Hematopoietic multipotent progenitor cell treated with erythropoietin and hydrocortisone succinate and interleukin-3 and kit ligand, for 15 days (in vitro differentiated cells): ENCODE measurements around the gene FXR1.
"Not testable (repeated sequence)": the region's sequence is repeated elsewhere in the genome, so short reads cannot be mapped to it uniquely, and the experiment has no call there.

ENCODE experiments used
- DNase-seq: peaks from one replicate; pipeline ENCODE4 v3.0.0-alpha.2; 2015; ENCODE audit warnings: low spot score

FXR1 gene

GRCh38 chr3:180912304-180913296 is at the start of gene FXR1:
TSS of gene FXR1 (plus strand) at chr3:180912670. CDS start at chr3:180912686, 16 bp downstream.
- peak; percentile 89 for DNase-seq

GRCh38 chr3:180870008-180870699 is 42.3 kb upstream of the FXR1 start:
- no peak for DNase-seq

GRCh38 chr3:180871901-180872300 is 40.6 kb upstream of the FXR1 start:
- DNase-seq = no peak

GRCh38 chr3:180872430-180872829 is 40.0 kb upstream of the FXR1 start:
- not testable (repeated sequence) for DNase-seq

- DNase-seq = no peak
Observed at GRCh38 chr3:180875124-180875698, 37.3 kb upstream of the FXR1 start.

- DNase-seq = no peak
Observed at GRCh38 chr3:180881065-180881801, 31.2 kb upstream of the FXR1 start.

GRCh38 chr3:180882115-180882514 is 30.4 kb upstream of the FXR1 start:
- no peak for DNase-seq

GRCh38 chr3:180888992-180889560 is 23.4 kb upstream of the FXR1 start:
- DNase-seq = no peak

GRCh38 chr3:180898572-180898971 is 13.9 kb upstream of the FXR1 start:
- DNase-seq = no peak

GRCh38 chr3:180909369-180910127 is 2.9 kb upstream of the FXR1 start:
- no peak for DNase-seq

- no peak for DNase-seq
Observed at GRCh38 chr3:180910823-180911222, 1.6 kb upstream of the FXR1 start.

- no peak for DNase-seq
Observed at GRCh38 chr3:180911876-180912303, 580 bp upstream of the FXR1 start.

GRCh38 chr3:180913581-180914404 is 1.3 kb downstream of the FXR1 start:
- no peak for DNase-seq

GRCh38 chr3:180918542-180918941 is 6.1 kb downstream of the FXR1 start:
- no peak for DNase-seq

GRCh38 chr3:180922242-180922641 is 9.8 kb downstream of the FXR1 start:
- no peak for DNase-seq

- DNase-seq = no peak
Observed at GRCh38 chr3:180923561-180923960, 11.1 kb downstream of the FXR1 start.

- DNase-seq = no peak
Observed at GRCh38 chr3:180926526-180926925, 14.1 kb downstream of the FXR1 start.

GRCh38 chr3:180929376-180929775 is 16.9 kb downstream of the FXR1 start:
- DNase-seq = no peak

GRCh38 chr3:180930526-180930925 is 18.1 kb downstream of the FXR1 start:
- no peak for DNase-seq

GRCh38 chr3:180932819-180933218 is 20.3 kb downstream of the FXR1 start:
- DNase-seq = no peak
